RPMI7951 (cell line): ENCODE data around the gene EBI3. TPM values are rescaled to one million over a fixed set of nuclear protein-coding genes. Genes with fewer than 3 reads are reported as not detected.
"Not testable (repeated sequence)": the region's sequence is repeated elsewhere in the genome, so short reads cannot be mapped to it uniquely, and the experiment has no call there.

Experiments
- DNase-seq: peaks from one replicate; pipeline ENCODE4 v3.0.0-alpha.2; 2012; ENCODE audit warnings: low read depth
- total RNA-seq: library from RNA; depleted of rRNA; stranded (reverse); fragments of >200 nt; shearing (Covaris generic); gene quantifications from 2 replicates; pipeline ENCODE4 v1.2.3, GENCODE V29; 2014; rRNA removed

Gene EBI3
- total RNA-seq, 1 experiment from 2014 or later = 1.1 TPM

GRCh38 chr19:4278010-4278409 is 48.7 kb downstream of the EBI3 start:
- DNase-seq = no peak

DNA sequence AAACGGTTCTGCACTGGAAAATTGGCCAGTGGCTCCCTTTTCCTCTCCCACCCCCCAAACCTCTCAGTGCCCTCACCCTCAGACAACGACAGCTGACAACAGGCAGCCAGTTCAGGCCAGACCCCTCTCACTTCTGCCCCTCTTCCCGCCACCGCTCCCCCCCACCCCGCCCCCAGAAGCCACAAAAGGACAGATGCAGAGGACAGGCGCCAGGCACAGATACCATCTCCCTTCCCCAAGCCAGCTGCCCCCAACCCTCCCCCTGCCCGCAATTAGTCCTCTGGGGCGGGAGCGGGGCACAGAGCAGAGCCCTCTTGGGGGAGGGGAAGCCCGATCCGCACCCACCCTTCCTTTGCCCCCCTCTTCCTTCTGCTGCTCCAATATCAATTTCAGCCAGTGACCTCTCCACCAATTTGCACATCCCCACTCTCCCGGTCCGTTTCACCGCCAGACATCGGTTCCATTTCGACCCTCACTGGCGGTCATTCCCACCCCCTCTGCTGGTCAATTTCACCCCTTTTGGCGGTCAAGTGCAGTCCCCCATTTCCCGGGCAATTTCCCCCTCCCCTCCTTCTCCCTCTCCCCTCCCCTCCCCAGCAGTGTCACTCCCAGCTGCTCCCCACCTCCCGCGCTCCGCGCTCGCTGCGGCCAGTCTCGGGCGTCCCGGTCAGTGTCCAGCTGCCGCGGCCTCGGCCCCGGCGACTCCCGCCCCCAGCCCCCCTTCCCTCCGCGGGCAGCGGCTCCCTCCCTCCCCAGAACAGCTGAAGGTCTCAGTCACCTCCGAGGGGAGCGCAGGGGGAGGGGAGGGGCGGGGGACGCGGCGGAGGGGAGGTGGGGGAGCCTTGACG is 49.3 kb downstream of the EBI3 start, which contains the start of gene SHD:
Gene SHD (plus strand): TSS at position 848 of the 848 bp plus-strand sequence. CDS start 798 bp downstream, outside the sequence.
- no peak for DNase-seq

DNA sequence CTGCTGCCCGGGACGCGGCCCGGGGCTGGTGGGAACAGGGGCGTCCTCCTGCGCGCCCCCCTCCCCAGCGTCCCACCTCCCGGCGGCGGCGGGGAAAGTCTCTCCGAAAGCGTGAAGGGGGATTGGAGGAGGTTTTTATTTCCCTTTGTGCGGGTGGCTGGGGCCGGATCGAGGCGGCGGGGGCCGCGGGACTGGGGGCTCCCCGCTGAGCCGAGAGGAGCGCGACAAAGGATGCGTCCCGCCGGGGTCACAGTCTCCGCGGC is 49.9 kb downstream of the EBI3 start:
- no peak for DNase-seq

GRCh38 chr19:4279530-4280422 is 50.5 kb downstream of the EBI3 start:
- no peak for DNase-seq

DNA sequence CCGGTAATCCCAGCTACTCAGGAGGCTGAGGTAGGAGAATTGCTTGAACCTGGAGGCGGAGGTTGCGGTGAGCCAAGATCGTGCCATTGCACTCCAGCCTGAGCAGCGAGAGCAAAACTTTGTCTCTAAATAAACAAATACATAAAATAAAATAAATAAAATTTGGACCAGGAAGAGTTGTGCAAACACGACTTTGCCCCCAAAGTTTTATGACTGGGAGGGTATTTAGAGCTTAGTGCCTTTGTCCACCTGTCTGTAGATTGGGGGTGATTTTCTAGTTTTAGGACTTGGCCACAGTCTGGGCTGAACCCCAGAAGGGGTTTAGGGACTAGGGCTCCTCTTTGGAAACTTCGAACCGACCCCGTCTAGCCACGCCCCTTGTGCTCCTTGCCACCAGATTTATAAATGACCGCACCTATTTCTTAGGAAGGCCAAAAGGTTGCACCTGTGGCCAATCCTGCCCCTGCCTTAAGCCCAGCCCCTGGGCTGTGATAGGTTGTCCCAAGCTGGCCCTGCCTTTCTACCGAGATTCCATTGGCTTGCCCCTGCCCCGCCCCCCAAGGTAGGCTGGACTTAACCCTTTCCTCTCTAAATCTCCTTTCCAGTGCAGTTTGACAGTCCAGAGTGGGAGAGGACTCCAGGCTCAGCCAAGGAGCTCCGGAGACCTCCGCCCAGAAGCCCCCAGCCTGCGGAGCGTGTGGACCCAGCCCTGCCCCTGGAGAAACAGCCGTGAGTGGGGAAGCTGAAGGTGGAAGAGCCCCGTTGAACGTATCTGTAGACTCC is 55.0 kb downstream of the EBI3 start:
- DNase-seq = no peak

- no peak for DNase-seq
Measured at GRCh38 chr19:4284974-4285373, 55.7 kb downstream of the EBI3 start.

DNA sequence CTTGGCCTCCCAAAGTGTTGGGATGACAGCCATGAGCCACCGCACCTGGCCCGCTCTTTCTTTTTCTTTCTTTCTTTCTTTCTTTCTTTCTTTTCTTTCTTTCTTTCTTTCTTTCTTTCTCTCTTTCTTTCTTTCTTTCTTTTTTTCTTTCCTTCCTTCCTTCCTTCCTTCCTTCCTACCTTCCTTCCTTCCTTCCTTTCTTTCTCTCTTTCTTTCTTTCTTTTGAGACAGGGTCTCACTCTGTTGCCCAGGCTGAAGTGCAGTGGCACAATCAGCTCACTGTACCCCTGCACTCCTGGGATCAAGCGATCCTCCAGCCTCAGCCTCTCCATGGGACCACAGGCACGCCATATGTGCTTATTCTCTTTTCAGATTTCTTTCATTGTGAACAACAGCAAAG is 56.8 kb downstream of the EBI3 start:
- not testable (repeated sequence) for DNase-seq

Other genes starting within 250 kb of the EBI3 start
- 579 and 603 TPM in 2 replicates for gene EEF2, start 244.1 kb upstream of the EBI3 start, total RNA-seq
- gene PIAS4, start 221.8 kb upstream of the EBI3 start, total RNA-seq = 12.5 and 15.9 TPM in 2 replicates
- 4.3 and 10.2 TPM in 2 replicates for gene ZBTB7A, start 162.6 kb upstream of the EBI3 start, total RNA-seq
- gene MAP2K2, start 105.4 kb upstream of the EBI3 start, total RNA-seq = 126 and 134 TPM in 2 replicates
- not detected in 2 replicates for gene CREB3L3, start 75.9 kb upstream of the EBI3 start, total RNA-seq
- 11.5 and 28.4 TPM in 2 replicates for gene SIRT6, start 47.0 kb upstream of the EBI3 start, total RNA-seq
- gene ANKRD24, start 46.8 kb upstream of the EBI3 start, total RNA-seq = under 0.01 and 0.12 TPM in 2 replicates
- gene YJU2, start 17.6 kb downstream of the EBI3 start, total RNA-seq = 20.3 and 22.3 TPM in 2 replicates
- gene SHD, start 49.7 kb downstream of the EBI3 start, total RNA-seq = 0.12 TPM in 1 of 2 replicates, not detected in the other
- gene TMIGD2, start 72.9 kb downstream of the EBI3 start, total RNA-seq = not detected in 2 replicates
- gene FSD1, start 75.1 kb downstream of the EBI3 start, total RNA-seq = 9.7 and 11.3 TPM in 2 replicates
- 30.2 and 38.4 TPM in 2 replicates for gene STAP2, start 109.3 kb downstream of the EBI3 start, total RNA-seq
- gene MPND, start 114.0 kb downstream of the EBI3 start, total RNA-seq = 4.0 and 4.8 TPM in 2 replicates
- 83.2 and 84.3 TPM in 2 replicates for gene SH3GL1, start 171.0 kb downstream of the EBI3 start, total RNA-seq
- 12.9 and 16.8 TPM in 2 replicates for gene CHAF1A, start 173.1 kb downstream of the EBI3 start, total RNA-seq
- gene UBXN6, start 228.3 kb downstream of the EBI3 start, total RNA-seq = 44.5 and 101 TPM in 2 replicates
- 41.9 and 60.5 TPM in 2 replicates for gene HDGFL2, start 242.8 kb downstream of the EBI3 start, total RNA-seq